Anterior cingulate cortex (tissue), 58 donors: ENCODE results near the gene TMIGD1.
"Not testable (repeated sequence)": the region's sequence is repeated elsewhere in the genome, so short reads cannot be mapped to it uniquely, and the experiment has no call there.

Source experiments
- DNase-seq, 58 donors: peaks; one replicate each; lab custom pipeline; 2025; lab: John Stamatoyannopoulos, UW

TMIGD1 gene

DNA sequence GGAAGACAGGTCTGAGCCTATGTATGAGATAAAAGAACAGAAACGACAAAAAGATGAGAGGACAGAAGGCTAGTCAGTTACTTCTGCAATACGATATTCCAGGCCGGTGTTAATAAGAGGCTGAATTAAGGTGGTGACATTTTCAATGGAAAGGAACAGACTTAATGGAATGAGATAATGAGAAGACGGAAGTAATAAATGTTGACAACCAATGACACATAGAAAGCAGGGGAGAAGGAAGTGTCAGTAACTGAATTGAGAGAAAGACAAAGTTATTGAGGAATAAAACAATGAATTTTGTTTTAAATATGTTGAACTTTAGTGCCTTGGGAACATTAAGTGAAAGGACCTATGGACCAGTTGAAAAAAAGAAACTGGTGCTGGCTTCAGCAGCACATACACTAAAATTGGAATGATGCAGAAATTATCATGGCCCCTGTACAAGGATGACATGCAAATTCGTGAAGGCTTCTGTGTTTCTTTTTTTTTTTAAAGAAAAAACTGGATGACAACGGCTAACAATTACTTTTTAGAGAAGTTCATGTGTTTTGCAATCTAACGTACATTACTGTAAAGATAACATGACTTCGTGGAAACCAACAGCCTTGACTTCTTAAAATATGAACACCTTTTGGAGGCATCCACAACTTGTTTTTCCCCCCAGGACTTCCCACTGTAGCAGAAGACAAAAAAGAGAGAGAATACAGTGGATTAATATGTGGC is 26.4 kb upstream of the TMIGD1 start:
- no peak for DNase-seq

GRCh38 chr17:30358055-30358760 is 24.4 kb upstream of the TMIGD1 start:
- no peak for DNase-seq

DNA sequence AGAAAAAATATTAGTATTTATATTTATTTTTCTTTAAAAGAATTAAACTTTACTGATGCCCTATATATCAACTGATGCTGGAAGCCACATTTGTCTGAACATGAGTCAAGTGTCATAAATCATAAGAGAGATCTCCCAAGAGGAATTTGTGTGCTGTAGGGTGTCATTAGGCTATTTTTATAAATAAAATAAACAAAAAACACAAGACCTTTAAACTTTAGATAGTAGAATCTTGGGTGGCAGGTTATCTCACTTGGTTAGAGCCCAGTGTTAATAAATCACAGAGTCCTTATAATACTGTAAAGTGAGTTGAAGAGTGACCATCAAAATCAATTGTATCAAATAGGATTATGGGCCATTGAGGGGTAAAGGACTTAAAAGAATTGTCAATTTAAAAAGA is 23.6 kb upstream of the TMIGD1 start:
- DNase-seq: no peak

GRCh38 chr17:30354701-30355100 is 20.8 kb upstream of the TMIGD1 start:
- no peak for DNase-seq

DNA sequence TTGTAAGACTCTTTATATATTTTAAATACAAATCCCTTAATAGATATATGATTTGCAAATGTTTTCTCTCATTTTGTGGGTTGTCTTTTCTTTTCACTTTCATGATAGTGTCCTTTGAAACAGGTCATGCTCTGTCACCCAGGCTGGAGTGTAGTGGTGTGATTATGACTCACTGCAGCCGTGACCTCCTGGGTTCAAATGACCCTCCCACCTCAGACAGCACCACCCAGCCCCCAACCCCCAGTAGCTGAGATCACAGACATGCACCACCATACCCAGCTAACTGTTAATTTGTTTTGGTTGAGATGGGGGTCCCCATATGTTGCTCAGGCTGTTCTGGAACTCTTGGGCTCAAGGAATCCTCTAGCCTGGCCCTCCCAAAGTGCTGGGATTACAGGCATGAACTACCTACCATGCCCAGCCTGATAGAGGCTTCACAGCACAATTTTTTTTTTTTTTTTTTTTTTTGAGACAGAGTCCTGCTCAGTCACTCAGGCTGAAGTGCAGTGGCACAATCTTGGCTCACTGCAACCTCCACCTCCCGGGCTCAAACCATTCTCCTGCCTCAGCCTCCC is 18.5 kb upstream of the TMIGD1 start:
- DNase-seq: no peak

- no peak for DNase-seq
These were observed 17.9 kb upstream of the TMIGD1 start for GRCh38 chr17:30351735-30352134.

GRCh38 chr17:30351263-30351662 is 17.4 kb upstream of the TMIGD1 start:
- DNase-seq: not testable (repeated sequence)

GRCh38 chr17:30349252-30349651 is 15.4 kb upstream of the TMIGD1 start:
- no peak for DNase-seq

GRCh38 chr17:30347488-30347887 is 13.6 kb upstream of the TMIGD1 start:
- no peak for DNase-seq

GRCh38 chr17:30346221-30346795 is 12.5 kb upstream of the TMIGD1 start:
- DNase-seq: no peak

- DNase-seq: no peak
These were observed 11.7 kb upstream of the TMIGD1 start for GRCh38 chr17:30345527-30346075.

DNA sequence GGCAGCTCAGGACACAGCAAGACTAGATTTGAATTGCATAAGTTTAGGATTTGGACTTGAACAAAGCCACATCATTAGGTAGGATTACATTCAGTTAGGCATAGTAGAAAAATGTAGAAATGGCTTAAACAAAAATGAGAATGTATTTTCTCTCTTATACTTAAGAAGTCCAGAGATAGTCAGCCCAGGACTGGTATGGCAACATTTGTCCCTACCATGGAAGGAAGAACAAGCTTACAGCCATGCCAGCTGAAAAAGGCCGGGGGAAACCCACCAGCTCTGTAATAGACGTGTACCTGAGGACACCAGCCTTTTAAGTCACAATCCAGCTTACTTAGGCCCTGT is 11.2 kb upstream of the TMIGD1 start:
- DNase-seq: no peak

- DNase-seq: peak in 36 of 58 donors; percentile 4 to 83 (median 42)
These were observed 10.6 kb upstream of the TMIGD1 start for GRCh38 chr17:30344283-30345088.

GRCh38 chr17:30343796-30344195 is 9.9 kb upstream of the TMIGD1 start:
- no peak for DNase-seq

GRCh38 chr17:30343244-30343643 is 9.4 kb upstream of the TMIGD1 start:
- not testable (repeated sequence) for DNase-seq

DNA sequence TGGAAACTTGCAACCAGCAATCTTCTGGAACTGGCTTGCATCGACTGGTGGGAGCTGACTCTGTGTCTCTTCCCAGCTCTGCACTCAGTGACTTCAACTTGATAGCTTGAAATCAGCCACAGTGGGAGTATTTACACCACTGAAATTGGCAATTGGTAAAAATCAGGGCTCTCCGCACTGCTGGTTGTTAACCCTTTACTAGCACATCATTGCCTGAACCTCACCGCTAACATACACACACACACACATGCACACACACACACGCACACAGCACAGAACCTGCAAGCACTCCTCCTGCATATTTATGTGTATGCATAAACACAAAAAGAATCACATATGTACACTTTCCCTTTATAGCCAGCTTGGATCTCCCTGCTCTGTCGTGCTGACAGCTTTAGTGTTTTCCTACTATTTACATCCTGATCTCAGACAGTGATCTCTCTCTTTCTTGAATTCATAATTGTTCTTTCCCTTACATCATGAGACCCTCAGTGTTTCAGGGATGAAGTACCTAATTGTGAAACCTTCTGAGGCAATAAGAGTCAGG is 7.9 kb upstream of the TMIGD1 start:
- peak in 4 of 58 donors; percentile 2 to 10 (median 4) for DNase-seq

DNA sequence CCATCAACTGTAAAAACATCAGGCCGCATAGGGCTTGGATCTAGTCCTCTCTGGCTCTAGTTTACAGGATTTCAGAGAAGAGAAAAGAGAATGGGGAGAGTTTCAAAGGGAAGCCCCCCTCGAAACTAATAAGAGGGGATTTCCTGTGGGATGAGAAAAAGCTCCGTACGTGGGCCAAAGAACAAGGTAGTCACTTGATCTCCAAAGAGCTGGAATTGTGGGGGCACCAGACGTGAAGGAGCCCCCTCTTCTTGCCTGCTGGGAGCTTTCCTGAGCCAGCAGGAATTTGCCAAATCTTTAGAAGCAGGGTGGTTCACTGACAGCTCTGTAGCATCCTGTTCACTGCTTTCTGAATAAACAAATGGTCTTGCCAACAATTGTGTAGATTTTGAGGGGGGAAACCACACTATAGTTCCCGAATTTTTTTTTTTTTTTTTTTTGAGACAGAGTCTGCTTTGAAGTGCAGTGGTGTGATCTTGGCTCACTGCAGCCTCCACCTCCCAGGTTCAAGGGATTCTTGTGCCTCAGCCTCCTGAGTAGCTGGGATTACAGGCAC is 7.0 kb upstream of the TMIGD1 start:
- DNase-seq: no peak

GRCh38 chr17:30339086-30339485 is 5.2 kb upstream of the TMIGD1 start:
- DNase-seq: no peak

GRCh38 chr17:30337393-30337999 is 3.6 kb upstream of the TMIGD1 start:
- no peak for DNase-seq
